Measurements from ENCODE around the gene SKOR1. TPM values are rescaled to one million over a fixed set of nuclear protein-coding genes. Genes with fewer than 3 reads are reported as not detected.

Gene SKOR1
- polyA plus RNA-seq, 1 of the 3 experiments (the other 2 are of a cell fraction) = 0.26 TPM

GRCh38 chr15:67834581-67835296 lies 9.4 kb downstream of the SKOR1 start (continued):
- no peak for TF ChIP-seq EP300 (IDR thresholded peaks at IDR 0.05; ENCODE audit: borderline replicate concordance in 1 of 2, low read depth in 1 of 2, low read length in 1 of 2)

- ChIA-PET CTCF (interaction anchor here (0.7 to 9.4 kb wide), 33 partner anchors 8 to 891 kb away, joined by 3 to 123 read pairs (median 3); partner anchors contain the start of gene SKOR1), POLR2A (no interaction called here)
- no peak overlapping the region for H3K27ac ChIP-seq (ENCODE audit: low read depth in 2 of 2, low read length in 1 of 2)
- H3F3A ChIP-seq (replicated peaks; ENCODE audit: insufficient read depth) = peaks cover 8% of the 10 kb centered on the region
- no peak overlapping the region for H3K9ac ChIP-seq
- DNase-seq = no peak
- no peak overlapping the region for H2AFZ ChIP-seq (ENCODE audit: low read depth)
- TF ChIP-seq SMC3 (IDR thresholded peaks at IDR 0.05; ENCODE audit: low read depth, low read length) (no peak), MEF2A (IDR thresholded peaks at IDR 0.05; ENCODE audit: borderline replicate concordance, low read depth) (no peak), FOXJ3 (CRISPR knock-in tag; IDR thresholded peaks at IDR 0.05) (no peak), SIN3A (IDR thresholded peaks at IDR 0.05; ENCODE audit: borderline replicate concordance, low read depth, low read length) (no peak)
- no peaks in the 10 kb centered on the region for H3K27me3 ChIP-seq (ENCODE audit: insufficient read depth)
- no peaks in the 10 kb centered on the region for H4K20me1 ChIP-seq (ENCODE audit: insufficient read depth)
- no peaks in the 10 kb centered on the region for H3K36me3 ChIP-seq (replicated peaks in 1 of 2; ENCODE audit: control insufficient read depth in 1 of 2, insufficient read depth in 2 of 2, low read length in 1 of 2)
- peaks cover 0 to 15% of the 10 kb centered on the region in 2 experiments; a peak in 2 of 4 replicates for H3K4me1 ChIP-seq (ENCODE audit: control insufficient read depth in 1 of 2, insufficient read depth in 2 of 2, low read depth in 1 of 2, low read length in 1 of 2)
- H3K79me2 ChIP-seq (ENCODE audit: insufficient read depth) = no peaks in the 10 kb centered on the region
- H3K9me3 ChIP-seq = no peaks in the 10 kb centered on the region
- WGBS (ENCODE audit: low lambda C conversion rate) = 93% methylated on average over 50 of the region's 59 CpGs
- no peak overlapping the region for H3K4me3 ChIP-seq (ENCODE audit: low read depth in 2 of 2, low read length in 1 of 2)
- H3K4me2 ChIP-seq = no peak overlapping the region
- no peaks in the 10 kb centered on the region for H3K9me2 ChIP-seq
These were observed 10.2 kb downstream of the SKOR1 start for GRCh38 chr15:67835297-67836133.

GRCh38 chr15:67836134-67836455 lies 10.8 kb downstream of the SKOR1 start:
- no peaks in the 10 kb centered on the region for H3K79me2 ChIP-seq (ENCODE audit: insufficient read depth)
- H3K27ac ChIP-seq (ENCODE audit: low read depth in 2 of 2, low read length in 1 of 2) = no peak overlapping the region
- no peak for DNase-seq
- no peak overlapping the region for H2AFZ ChIP-seq (ENCODE audit: low read depth)
- H3F3A ChIP-seq (replicated peaks; ENCODE audit: insufficient read depth) = peaks cover 8% of the 10 kb centered on the region
- H3K4me1 ChIP-seq (ENCODE audit: control insufficient read depth in 1 of 2, insufficient read depth in 2 of 2, low read depth in 1 of 2, low read length in 1 of 2) = peaks cover 0 to 17% of the 10 kb centered on the region in 2 experiments; a peak in 2 of 4 replicates
- no peaks in the 10 kb centered on the region for H3K27me3 ChIP-seq (ENCODE audit: insufficient read depth)
- no peak overlapping the region for H3K4me2 ChIP-seq
- no peaks in the 10 kb centered on the region for H4K20me1 ChIP-seq (ENCODE audit: insufficient read depth)
- H3K9me2 ChIP-seq = no peaks in the 10 kb centered on the region
- H3K9me3 ChIP-seq = no peaks in the 10 kb centered on the region
- no peak overlapping the region for H3K9ac ChIP-seq
- ChIA-PET POLR2A (no interaction called here), CTCF (interaction anchor here (0.7 to 9.4 kb wide), 30 partner anchors 9 to 891 kb away, joined by 3 to 123 read pairs (median 4); partner anchors contain the start of gene SKOR1)
- H3K36me3 ChIP-seq (replicated peaks in 1 of 2; ENCODE audit: control insufficient read depth in 1 of 2, insufficient read depth in 2 of 2, low read length in 1 of 2) = no peaks in the 10 kb centered on the region
- whole genome bisulfite sequencing (ENCODE audit: low lambda C conversion rate) = 50% methylated on average over 16 of the region's 16 CpGs
- H3K4me3 ChIP-seq (ENCODE audit: low read depth in 2 of 2, low read length in 1 of 2) = no peak overlapping the region
- TF ChIP-seq RFX5 (IDR thresholded peaks at IDR 0.05; ENCODE audit: low read length) (no peak), FOXJ3 (CRISPR knock-in tag; IDR thresholded peaks at IDR 0.05) (no peak), SIN3A (IDR thresholded peaks at IDR 0.05; ENCODE audit: borderline replicate concordance, low read depth, low read length) (no peak), ELF1 (IDR thresholded peaks at IDR 0.05) (no peak), POLR2AphosphoS5 (IDR thresholded peaks at IDR 0.05; ENCODE audit: low read depth, low read length) (no peak), REST (IDR thresholded peaks at IDR 0.05; ENCODE audit: low read depth, low read length) (no peak), CHD2 (IDR thresholded peaks at IDR 0.05; ENCODE audit: low read length, partially characterized antibody) (no peak), GATA2 (CRISPR knock-in tag; IDR thresholded peaks at IDR 0.05) (no peak), PBX3 (IDR thresholded peaks at IDR 0.05) (no peak), SMC3 (IDR thresholded peaks at IDR 0.05; ENCODE audit: low read depth, low read length) (no peak), ZBTB33 (IDR thresholded peaks at IDR 0.05; ENCODE audit: borderline replicate concordance, low read depth) (no peak), MAX (IDR thresholded peaks at IDR 0.05; ENCODE audit: low read depth) (no peak)
